Vagina (tissue), 2 donors: Measurements from ENCODE around the gene ENAH.

Source experiments
- CTCF ChIP-seq, 3 experiments: fragments of 450-650 bp in 2 of 3; fragments of 200-600 bp in 1 of 3; sonication (generic) in 1 of 3; IDR thresholded peaks; one replicate each; pipeline ENCODE4 v1.5.1; 2017 to 2019; ENCODE audit warnings: antibody characterized with exemption in 3 of 3, mild to moderate bottlenecking in 2 of 3, moderate library complexity in 2 of 3
- POLR2A ChIP-seq, 2 donors: fragments of 450-650 bp; IDR thresholded peaks; one replicate each; pipeline ENCODE4 v1.6.1; 2017; ENCODE audit warnings: antibody characterized with exemption in 2 of 2, mild to moderate bottlenecking in 2 of 2, moderate library complexity in 2 of 2
- POLR2AphosphoS5 ChIP-seq, 2 donors: sonication (generic); formaldehyde crosslinking; IDR thresholded peaks; one replicate each; pipeline ENCODE4 v1.9.0; 2017; ENCODE audit warnings: antibody characterized with exemption in 2 of 2, mild to moderate bottlenecking in 2 of 2, low read depth in 1 of 2; ENCODE audit not compliant: insufficient read depth in 1 of 2

- no peak for TF ChIP-seq CTCF (IDR thresholded peaks at IDR 0.05)
- no peak for TF ChIP-seq POLR2A (IDR thresholded peaks at IDR 0.05)
- TF ChIP-seq POLR2AphosphoS5 (IDR thresholded peaks at IDR 0.05; ENCODE audit: insufficient read depth in 1 of 2, low read depth in 1 of 2), result no peak
These were observed 178.4 kb downstream of the ENAH start for GRCh38 chr1:225474439-225474985.
